T-cell (primary cell): ENCODE data around the gene OAF. TPM values are rescaled to one million over a fixed set of nuclear protein-coding genes. Genes with fewer than 3 reads are reported as not detected.

Experiments used
- ATAC-seq, 4 experiments: fragments of 200-7000 bp in 3 of 4; fragments of 150-1000 bp in 1 of 4; cut with Tn5 transposase; replicated peaks in 1 of 4; 1 replicate in 3 of 4; 2 replicates in 1 of 4; pipeline ENCODE4 v1.10.0; 2021; ENCODE audit warnings: moderate library complexity in 3 of 4, mild to moderate bottlenecking in 2 of 4, moderate number of reproducible peaks in 1 of 4
- CTCF ChIA-PET, 2 donors: fragments of 300-600 bp; sonication (Branson Sonifier 250); formaldehyde crosslinking; loops; one replicate each; lab custom pipeline; 2022; ENCODE audit warnings: antibody characterized with exemption in 2 of 2; lab: Charles Lee
- POLR2A ChIA-PET, 2 donors: fragments of 300-600 bp; sonication (Branson Sonifier 250); formaldehyde crosslinking; loops; one replicate each; lab custom pipeline; 2022; ENCODE audit warnings: antibody characterized with exemption in 2 of 2; lab: Charles Lee
- DNase-seq, 35 experiments: peaks; one replicate each; pipeline versions ENCODE4 v3.0.0 to v3.0.0-alpha.2; 2013 to 2023
- H3K27ac ChIP-seq: one replicate; pipeline ENCODE4 v1.5.1; 2013; ENCODE audit warnings: low read length
- H3K27me3 ChIP-seq, 2 experiments: replicated peaks in 1 of 2; 1 replicate in 1 of 2; 2 replicates in 1 of 2; pipeline versions ENCODE4 v1.6.1 to v1.7.0; 2013; ENCODE audit warnings: low read length in 1 of 2, mixed read lengths in 1 of 2; ENCODE audit not compliant: control insufficient read depth in 2 of 2, insufficient read depth in 2 of 2; ENCODE audit errors: extremely low read depth in 1 of 2
- H3K36me3 ChIP-seq, 2 donors: 1 replicate in 1 of 2; 2 replicates in 1 of 2; pipeline versions ENCODE4 v1.6.1 to v1.7.0; 2013; ENCODE audit warnings: low read length in 1 of 2; ENCODE audit not compliant: control insufficient read depth in 2 of 2, insufficient read depth in 1 of 2; ENCODE audit errors: extremely low read depth in 1 of 2
- H3K4me1 ChIP-seq, 2 experiments: 1 replicate in 1 of 2; 2 replicates in 1 of 2; pipeline versions ENCODE4 v1.6.1 to v1.7.0; 2013; ENCODE audit warnings: low read length in 2 of 2, mixed read lengths in 1 of 2; ENCODE audit not compliant: insufficient read depth in 2 of 2, control insufficient read depth in 1 of 2; ENCODE audit errors: extremely low read depth in 1 of 2
- H3K4me3 ChIP-seq, 2 donors: 1 replicate in 1 of 2; 2 replicates in 1 of 2; pipeline versions ENCODE4 v1.5.1 to v1.7.0; 2013; ENCODE audit warnings: mild to moderate bottlenecking in 2 of 2, low read length in 1 of 2, moderate library complexity in 1 of 2; ENCODE audit not compliant: control insufficient read depth in 1 of 2; ENCODE audit errors: extremely low read depth in 1 of 2
- H3K9me3 ChIP-seq: 2 replicates; pipeline ENCODE4 v1.7.0; 2013
- H3K27ac Mint-ChIP-seq, 2 donors: one replicate each; pipeline ENCODE4 v1.8.0; 2020 to 2021; ENCODE audit warnings: mild to moderate bottlenecking in 2 of 2, mixed read lengths in 2 of 2
- H3K27me3 Mint-ChIP-seq, 2 donors: one replicate each; pipeline ENCODE4 v1.8.0; 2021 to 2022; ENCODE audit warnings: mixed read lengths in 2 of 2
- H3K36me3 Mint-ChIP-seq: one replicate; pipeline ENCODE4 v1.8.0; 2021; ENCODE audit warnings: mixed read lengths
- H3K4me1 Mint-ChIP-seq, 3 donors: one replicate each; pipeline ENCODE4 v1.8.0; 2020 to 2022; ENCODE audit warnings: mixed read lengths in 3 of 3, mild to moderate bottlenecking in 1 of 3
- H3K4me3 Mint-ChIP-seq, 3 donors: one replicate each; pipeline ENCODE4 v1.8.0; 2020 to 2022; ENCODE audit warnings: mild to moderate bottlenecking in 3 of 3, mixed read lengths in 3 of 3, moderate library complexity in 3 of 3
- H3K9me3 Mint-ChIP-seq, 3 donors: one replicate each; pipeline ENCODE4 v1.8.0; 2020 to 2022; ENCODE audit warnings: mixed read lengths in 3 of 3
- WGBS: methylation state at CpG from one replicate; pipeline ENCODE4 v1.1.5; 2013; ENCODE audit warnings: missing lambda C conversion rate; ENCODE audit not compliant: insufficient coverage; 5-methylcytosine and 5-hydroxymethylcytosine counted together
- total RNA-seq, 35 experiments: library from RNA in 6 of 35; stranded (reverse) in 6 of 35; fragments of 120-200 nt in 1 of 35; gene quantifications; one replicate each; pipeline versions ENCODE4 v1.2.1 to v1.2.4 and lab custom pipeline; 2013 to 2026

The OAF gene
- total RNA-seq, 5 donors from 2014 or later (not counting 1 experiment from before 2014, with no cell fraction given) = 3.2 to 6.0 (median 4.0) TPM

DNA sequence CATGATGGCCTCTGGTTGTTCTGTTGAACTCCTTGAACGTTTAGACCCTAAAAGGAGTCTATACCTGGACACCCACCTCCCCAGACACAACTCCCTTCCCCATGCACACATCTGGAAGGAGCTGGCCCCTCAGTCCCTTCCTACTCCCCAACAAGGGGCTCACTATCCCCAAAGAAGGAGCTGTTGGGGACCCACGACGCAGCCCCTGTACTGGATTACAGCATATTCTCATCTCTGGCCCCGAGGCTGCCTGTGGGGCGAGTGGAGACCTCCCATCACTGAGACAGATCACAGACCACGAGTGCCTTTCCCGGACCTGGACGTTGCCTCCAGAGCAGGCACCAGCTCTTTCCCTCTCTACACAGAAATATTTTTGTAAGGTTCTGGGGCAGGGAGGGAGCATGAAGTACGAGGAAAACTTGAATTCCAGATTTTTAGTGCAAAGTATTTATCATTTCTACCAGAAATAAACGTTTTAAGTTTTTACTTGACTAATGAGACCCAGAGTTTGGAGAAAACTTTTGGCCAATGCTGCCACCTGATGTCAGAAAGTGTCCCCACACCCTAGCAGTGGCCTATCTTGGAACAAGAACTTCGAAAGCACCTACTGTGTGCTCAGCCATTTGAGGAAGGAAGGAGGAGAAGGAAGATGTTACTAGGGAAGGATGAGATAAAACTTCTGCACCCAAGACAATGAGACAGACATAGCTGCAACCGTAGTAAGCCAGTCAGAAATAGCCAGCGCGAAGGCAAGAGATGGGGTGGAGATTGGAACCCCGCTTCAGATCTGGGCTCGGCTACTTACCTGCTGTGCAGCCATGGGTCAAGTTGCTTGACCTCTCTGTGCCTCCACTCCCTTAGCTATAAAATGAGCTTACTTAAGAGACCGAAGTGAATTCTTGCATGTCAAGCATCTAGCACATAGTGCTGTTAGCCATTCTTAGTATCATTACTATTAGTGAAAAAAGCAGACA lies 18.9 kb downstream of the OAF start:
- H3K4me1 ChIP-seq = peaks cover 0 to 2% of the 10 kb centered on the region in 2 experiments
- Mint-ChIP-seq H3K4me3 (no peak overlapping the region), H3K4me1 (peaks cover 5 to 6% (median 6%) of the 10 kb centered on the region in 3 donors), H3K27me3 (peaks cover 5 to 19% of the 10 kb centered on the region in 2 donors), H3K27ac (no peak overlapping the region), H3K9me3 (no peaks in the 10 kb centered on the region), H3K36me3 (no peaks in the 10 kb centered on the region)
- 71% methylated on average over 9 of the region's 17 CpGs for WGBS
- DNase-seq (peak in 2 of 35 experiments; percentile 9 to 37), ATAC-seq (no peak)
- no peaks in the 10 kb centered on the region for H3K36me3 ChIP-seq
- no peak overlapping the region for H3K4me3 ChIP-seq
- H3K9me3 ChIP-seq = no peaks in the 10 kb centered on the region
- ChIA-PET POLR2A (no interaction called here), CTCF (interaction anchor here in 1 of 2 donors (0.7 to 3.7 kb wide), 3 partner anchors 14 to 342 kb away, joined by 3 to 10 read pairs (median 7); no protein-coding TSS in a partner anchor)
- no peak overlapping the region for H3K27ac ChIP-seq
- H3K27me3 ChIP-seq = peaks cover 0 to 47% of the 10 kb centered on the region in 2 experiments

DNA sequence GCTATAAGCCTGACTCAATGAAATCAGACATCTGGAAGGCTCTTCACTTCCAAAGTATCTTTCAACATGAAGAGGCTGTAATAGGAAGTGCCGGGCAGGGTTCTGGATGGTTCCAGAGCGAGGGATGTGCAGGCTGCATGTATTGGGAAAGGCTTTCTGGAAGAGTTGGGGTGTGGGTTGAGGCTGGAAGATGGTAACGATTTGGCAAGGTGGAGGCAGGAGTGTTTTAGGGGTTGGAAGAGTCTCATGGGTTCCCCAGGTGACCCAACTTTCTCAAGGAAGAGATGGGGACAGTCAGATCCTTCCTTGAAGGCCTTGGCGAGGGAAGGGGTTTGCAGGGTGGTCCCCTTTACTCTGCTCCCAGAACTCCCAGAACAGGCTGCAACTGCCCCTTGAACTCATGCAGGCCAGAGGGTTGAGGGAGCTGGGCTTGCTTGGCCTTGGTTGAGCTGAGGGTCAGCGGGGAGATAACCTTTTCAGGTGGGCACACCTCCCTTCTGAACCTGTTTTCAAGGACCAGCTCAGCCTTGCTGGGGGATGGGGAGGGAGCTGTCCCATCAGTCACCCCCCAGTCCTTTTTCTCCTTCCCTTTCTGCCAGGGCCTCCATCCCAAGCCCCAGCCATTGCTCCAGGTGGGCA lies 19.7 kb downstream of the OAF start:
- Mint-ChIP-seq H3K9me3 (no peaks in the 10 kb centered on the region), H3K27ac (no peak overlapping the region), H3K36me3 (no peaks in the 10 kb centered on the region), H3K4me1 (peaks cover 0 to 1% (median 0%) of the 10 kb centered on the region in 3 donors), H3K27me3 (peaks cover 12 to 21% of the 10 kb centered on the region in 2 donors), H3K4me3 (no peak overlapping the region)
- ChIA-PET CTCF (interaction anchor here in 1 of 2 donors (0.7 to 3.7 kb wide), 3 partner anchors 15 to 343 kb away, joined by 3 to 10 read pairs (median 7); no protein-coding TSS in a partner anchor), POLR2A (no interaction called here)
- H3K27me3 ChIP-seq = peaks cover 0 to 49% of the 10 kb centered on the region in 2 experiments
- no peak overlapping the region for H3K4me3 ChIP-seq
- H3K36me3 ChIP-seq = no peaks in the 10 kb centered on the region
- ATAC-seq = no peak
- no peaks in the 10 kb centered on the region for H3K4me1 ChIP-seq
- DNase-seq = no peak
- no peak overlapping the region for H3K27ac ChIP-seq
- WGBS = 57% methylated on average over 2 of the region's 5 CpGs
- no peaks in the 10 kb centered on the region for H3K9me3 ChIP-seq

DNA sequence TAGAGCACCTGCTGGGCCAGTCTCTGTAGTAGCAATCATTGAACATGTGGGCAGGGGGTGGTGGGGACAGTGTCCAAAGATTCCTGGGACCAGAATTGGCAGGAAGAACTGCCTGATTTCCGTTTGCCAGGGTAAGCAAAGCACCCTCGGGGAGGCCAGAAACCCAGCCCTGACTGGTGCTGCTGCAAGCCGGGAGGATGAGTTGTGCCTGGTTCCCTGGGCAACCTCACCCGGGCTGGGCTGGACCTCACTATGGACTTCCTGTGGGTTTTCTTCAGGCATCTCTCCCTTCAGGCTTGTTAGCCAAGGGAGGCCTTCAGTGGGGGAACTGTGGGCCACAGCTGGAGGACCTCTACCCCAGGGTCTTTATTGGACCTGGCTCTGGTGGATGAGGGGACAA lies 21.1 kb downstream of the OAF start:
- Mint-ChIP-seq H3K36me3 (no peaks in the 10 kb centered on the region), H3K27ac (no peak overlapping the region), H3K4me3 (no peak overlapping the region), H3K9me3 (no peaks in the 10 kb centered on the region), H3K4me1 (no peaks in the 10 kb centered on the region), H3K27me3 (peaks cover 15 to 22% of the 10 kb centered on the region in 2 donors)
- no peak overlapping the region for H3K27ac ChIP-seq
- no peaks in the 10 kb centered on the region for H3K4me1 ChIP-seq
- ATAC-seq (no peak), DNase-seq (no peak)
- H3K4me3 ChIP-seq = no peak overlapping the region
- ChIA-PET POLR2A (no interaction called here), CTCF (interaction anchor here in 1 of 2 donors (3.7 kb wide), 1 partner anchor 61 kb away, joined by 10 read pairs; no protein-coding TSS in a partner anchor)
- peaks cover 0 to 47% of the 10 kb centered on the region in 2 experiments for H3K27me3 ChIP-seq
- H3K9me3 ChIP-seq = no peaks in the 10 kb centered on the region
- 59% methylated on average over 3 of the region's 4 CpGs for WGBS
- no peaks in the 10 kb centered on the region for H3K36me3 ChIP-seq

DNA sequence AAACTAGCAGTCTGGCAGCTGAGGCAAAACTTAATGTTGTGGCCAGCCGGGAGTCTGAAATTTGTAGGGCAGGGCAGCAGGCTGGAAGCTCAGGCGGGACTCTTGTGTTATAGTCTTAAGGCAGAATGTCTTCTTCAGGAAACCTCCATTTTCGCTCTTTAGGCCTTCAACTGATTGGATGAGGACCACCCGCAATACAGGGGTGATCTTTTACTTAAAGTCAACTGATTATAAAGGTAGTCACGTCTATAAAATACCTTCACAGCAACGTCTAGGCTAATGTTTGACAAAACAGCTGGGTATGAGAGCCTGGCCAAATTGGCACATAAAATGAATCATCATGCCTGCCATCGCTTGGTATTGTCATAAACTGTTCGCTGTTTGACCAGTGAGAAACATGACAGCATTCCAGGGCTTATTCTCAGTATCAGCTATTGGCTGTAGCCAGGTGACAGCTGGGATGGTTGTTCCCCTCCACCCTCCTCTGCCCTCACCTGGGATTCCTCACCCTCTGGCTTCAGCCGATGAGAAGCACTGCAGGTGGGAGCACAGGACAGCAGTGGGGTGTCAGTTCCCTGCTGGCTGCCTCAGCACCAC lies 22.5 kb downstream of the OAF start:
- ATAC-seq (no peak), DNase-seq (no peak)
- H3K4me3 Mint-ChIP-seq = no peak overlapping the region
- H3K36me3 Mint-ChIP-seq = no peaks in the 10 kb centered on the region
- Histone ChIP-seq H3K9me3 (no peaks in the 10 kb centered on the region), H3K27me3 (peaks cover 0 to 49% of the 10 kb centered on the region in 2 experiments), H3K4me3 (no peak overlapping the region), H3K4me1 (no peaks in the 10 kb centered on the region), H3K27ac (no peak overlapping the region), H3K36me3 (no peaks in the 10 kb centered on the region)
- ChIA-PET CTCF (interaction anchor here in 1 of 2 donors (0.6 kb wide), 1 partner anchor 829 kb away, joined by 4 read pairs; no protein-coding TSS in a partner anchor), POLR2A (no interaction called here)
- H3K4me1 Mint-ChIP-seq = no peaks in the 10 kb centered on the region
- peaks cover 26 to 34% of the 10 kb centered on the region in 2 donors for H3K27me3 Mint-ChIP-seq
- H3K9me3 Mint-ChIP-seq = no peaks in the 10 kb centered on the region
- H3K27ac Mint-ChIP-seq = no peak overlapping the region
- 76% methylated on average over 6 of the region's 9 CpGs for WGBS

DNA sequence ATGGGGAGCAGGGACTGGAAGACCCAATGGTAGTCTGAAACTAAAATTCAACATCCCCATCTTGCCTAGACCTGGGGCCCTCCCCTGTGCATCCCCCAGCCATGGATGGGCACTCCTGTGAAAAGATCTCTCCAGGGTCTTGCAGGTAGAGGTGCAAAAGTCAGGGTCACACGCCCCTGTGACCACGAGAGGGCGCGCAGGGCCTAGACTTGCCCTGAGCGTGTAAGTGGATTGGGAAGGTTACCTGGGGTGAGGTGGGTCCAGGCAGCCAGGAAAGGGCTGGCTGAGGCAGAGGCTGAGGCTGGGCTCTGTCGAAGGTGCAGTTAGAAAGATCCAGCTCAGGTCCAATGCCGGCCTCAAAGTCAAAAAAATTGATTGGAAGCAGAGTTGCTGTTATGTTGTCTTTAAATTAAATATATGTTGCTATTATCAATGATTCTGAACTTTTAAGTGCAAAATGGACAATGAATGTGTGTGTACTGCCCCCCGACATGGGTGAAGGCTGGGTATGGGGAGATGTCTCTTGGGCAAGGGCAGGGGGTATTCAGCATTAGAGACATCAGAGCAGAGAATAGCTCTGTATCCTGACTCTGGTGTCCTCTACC lies 24.3 kb downstream of the OAF start:
- Histone ChIP-seq H3K27me3 (peaks cover 0 to 60% of the 10 kb centered on the region in 2 experiments), H3K4me3 (no peak overlapping the region), H3K36me3 (no peaks in the 10 kb centered on the region), H3K9me3 (no peaks in the 10 kb centered on the region), H3K4me1 (no peaks in the 10 kb centered on the region), H3K27ac (no peak overlapping the region)
- Mint-ChIP-seq H3K9me3 (no peaks in the 10 kb centered on the region), H3K27ac (no peak overlapping the region), H3K4me1 (no peaks in the 10 kb centered on the region), H3K4me3 (no peak overlapping the region), H3K36me3 (no peaks in the 10 kb centered on the region), H3K27me3 (peaks cover 40 to 41% of the 10 kb centered on the region in 2 donors)
- ChIA-PET CTCF (interaction anchor here in 1 of 2 donors (1.9 kb wide), 1 partner anchor 450 kb away, joined by 4 read pairs; no protein-coding TSS in a partner anchor), POLR2A (no interaction called here)
- peak in 30 of 35 experiments; percentile 10 to 61 (median 30) for DNase-seq
- peak in 3 of 4 experiments; percentile 42 to 59 (median 58) for ATAC-seq
- WGBS = 6% methylated on average over 7 of the region's 8 CpGs
